Esophagus muscularis mucosa (tissue), 4 donors: Measurements from ENCODE around the gene NCOA6.

Source experiments
- EP300 ChIP-seq: sonication (generic); formaldehyde crosslinking; IDR thresholded peaks from one replicate; pipeline ENCODE4 v1.6.1; 2017; ENCODE audit warnings: antibody characterized with exemption
- POLR2A ChIP-seq: fragments of 450-650 bp; IDR thresholded peaks from one replicate; pipeline ENCODE4 v1.6.1; 2017; ENCODE audit warnings: antibody characterized with exemption, moderate library complexity, mild to moderate bottlenecking, low read depth
- POLR2AphosphoS5 ChIP-seq, 2 donors: sonication (generic); formaldehyde crosslinking; IDR thresholded peaks; one replicate each; pipeline ENCODE4 v1.6.1; 2017; ENCODE audit warnings: antibody characterized with exemption in 2 of 2
- TF ChIP-seq, protein P1 (sequence below), 3 experiments: fragments of 200-600 bp in 2 of 3; fragments of 450-650 bp in 1 of 3; sonication (generic) in 2 of 3; IDR thresholded peaks; one replicate each; pipeline ENCODE4 v1.5.1; 2017 to 2019; ENCODE audit warnings: antibody characterized with exemption in 3 of 3, mild to moderate bottlenecking in 2 of 3, moderate library complexity in 1 of 3

DNA sequence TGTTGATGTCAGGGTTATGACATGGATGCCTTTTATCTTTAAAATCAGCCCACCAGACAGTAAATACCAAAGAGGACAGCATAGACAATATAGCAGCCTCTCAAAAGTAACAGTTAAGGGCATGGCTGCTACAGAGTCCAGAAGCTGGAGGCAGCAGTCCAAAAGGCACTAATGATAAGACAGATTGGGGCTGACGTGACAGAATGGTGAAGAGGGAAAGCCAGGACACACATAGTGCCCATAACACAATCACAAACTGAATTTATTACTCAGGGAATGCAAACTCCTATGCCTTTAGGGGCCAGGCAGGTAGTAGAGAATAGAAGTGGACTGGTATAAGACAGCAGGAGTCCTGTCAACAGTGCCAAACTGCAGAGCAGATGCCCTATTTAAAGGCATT lies 80.6 kb downstream of the NCOA6 start:
- no peak for TF ChIP-seq POLR2A
- no peak for TF ChIP-seq EP300
- TF ChIP-seq, protein P1, sequence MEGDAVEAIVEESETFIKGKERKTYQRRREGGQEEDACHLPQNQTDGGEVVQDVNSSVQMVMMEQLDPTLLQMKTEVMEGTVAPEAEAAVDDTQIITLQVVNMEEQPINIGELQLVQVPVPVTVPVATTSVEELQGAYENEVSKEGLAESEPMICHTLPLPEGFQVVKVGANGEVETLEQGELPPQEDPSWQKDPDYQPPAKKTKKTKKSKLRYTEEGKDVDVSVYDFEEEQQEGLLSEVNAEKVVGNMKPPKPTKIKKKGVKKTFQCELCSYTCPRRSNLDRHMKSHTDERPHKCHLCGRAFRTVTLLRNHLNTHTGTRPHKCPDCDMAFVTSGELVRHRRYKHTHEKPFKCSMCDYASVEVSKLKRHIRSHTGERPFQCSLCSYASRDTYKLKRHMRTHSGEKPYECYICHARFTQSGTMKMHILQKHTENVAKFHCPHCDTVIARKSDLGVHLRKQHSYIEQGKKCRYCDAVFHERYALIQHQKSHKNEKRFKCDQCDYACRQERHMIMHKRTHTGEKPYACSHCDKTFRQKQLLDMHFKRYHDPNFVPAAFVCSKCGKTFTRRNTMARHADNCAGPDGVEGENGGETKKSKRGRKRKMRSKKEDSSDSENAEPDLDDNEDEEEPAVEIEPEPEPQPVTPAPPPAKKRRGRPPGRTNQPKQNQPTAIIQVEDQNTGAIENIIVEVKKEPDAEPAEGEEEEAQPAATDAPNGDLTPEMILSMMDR (IDR thresholded peaks at IDR 0.05), result no peak
- TF ChIP-seq POLR2AphosphoS5 (IDR thresholded peaks at IDR 0.05), result no peak
